ENCODE measurements around the gene TMEM115.

TMEM115 gene

DNA sequence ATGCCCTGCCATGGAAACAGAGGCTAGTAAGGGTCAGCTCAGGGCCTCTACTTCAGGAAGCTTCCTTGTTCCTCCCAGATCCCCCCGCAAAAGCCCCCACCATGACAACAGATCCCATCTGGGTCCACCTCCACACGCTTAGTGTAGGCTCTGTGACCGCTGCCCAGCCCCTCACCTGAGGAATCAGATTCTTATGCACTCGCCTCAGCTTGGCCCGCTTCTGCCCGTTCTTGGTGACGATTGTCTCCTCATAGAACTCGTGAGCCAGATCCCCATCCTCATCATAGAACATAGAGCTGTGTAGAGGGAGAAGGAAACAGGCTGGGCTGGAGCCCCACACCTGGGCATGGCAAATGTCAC lies 33.2 kb downstream of the TMEM115 start (continued):
- TF ChIP-seq, protein P1, sequence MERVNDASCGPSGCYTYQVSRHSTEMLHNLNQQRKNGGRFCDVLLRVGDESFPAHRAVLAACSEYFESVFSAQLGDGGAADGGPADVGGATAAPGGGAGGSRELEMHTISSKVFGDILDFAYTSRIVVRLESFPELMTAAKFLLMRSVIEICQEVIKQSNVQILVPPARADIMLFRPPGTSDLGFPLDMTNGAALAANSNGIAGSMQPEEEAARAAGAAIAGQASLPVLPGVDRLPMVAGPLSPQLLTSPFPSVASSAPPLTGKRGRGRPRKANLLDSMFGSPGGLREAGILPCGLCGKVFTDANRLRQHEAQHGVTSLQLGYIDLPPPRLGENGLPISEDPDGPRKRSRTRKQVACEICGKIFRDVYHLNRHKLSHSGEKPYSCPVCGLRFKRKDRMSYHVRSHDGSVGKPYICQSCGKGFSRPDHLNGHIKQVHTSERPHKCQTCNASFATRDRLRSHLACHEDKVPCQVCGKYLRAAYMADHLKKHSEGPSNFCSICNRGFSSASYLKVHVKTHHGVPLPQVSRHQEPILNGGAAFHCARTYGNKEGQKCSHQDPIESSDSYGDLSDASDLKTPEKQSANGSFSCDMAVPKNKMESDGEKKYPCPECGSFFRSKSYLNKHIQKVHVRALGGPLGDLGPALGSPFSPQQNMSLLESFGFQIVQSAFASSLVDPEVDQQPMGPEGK (CRISPR knock-in tag; IDR thresholded peaks at IDR 0.05; ENCODE audit: borderline replicate concordance): no peak
- TF ChIP-seq, protein P2, sequence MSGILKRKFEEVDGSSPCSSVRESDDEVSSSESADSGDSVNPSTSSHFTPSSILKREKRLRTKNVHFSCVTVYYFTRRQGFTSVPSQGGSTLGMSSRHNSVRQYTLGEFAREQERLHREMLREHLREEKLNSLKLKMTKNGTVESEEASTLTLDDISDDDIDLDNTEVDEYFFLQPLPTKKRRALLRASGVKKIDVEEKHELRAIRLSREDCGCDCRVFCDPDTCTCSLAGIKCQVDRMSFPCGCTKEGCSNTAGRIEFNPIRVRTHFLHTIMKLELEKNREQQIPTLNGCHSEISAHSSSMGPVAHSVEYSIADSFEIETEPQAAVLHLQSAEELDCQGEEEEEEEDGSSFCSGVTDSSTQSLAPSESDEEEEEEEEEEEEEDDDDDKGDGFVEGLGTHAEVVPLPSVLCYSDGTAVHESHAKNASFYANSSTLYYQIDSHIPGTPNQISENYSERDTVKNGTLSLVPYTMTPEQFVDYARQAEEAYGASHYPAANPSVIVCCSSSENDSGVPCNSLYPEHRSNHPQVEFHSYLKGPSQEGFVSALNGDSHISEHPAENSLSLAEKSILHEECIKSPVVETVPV (CRISPR knock-in tag; IDR thresholded peaks at IDR 0.05): no peak

DNA sequence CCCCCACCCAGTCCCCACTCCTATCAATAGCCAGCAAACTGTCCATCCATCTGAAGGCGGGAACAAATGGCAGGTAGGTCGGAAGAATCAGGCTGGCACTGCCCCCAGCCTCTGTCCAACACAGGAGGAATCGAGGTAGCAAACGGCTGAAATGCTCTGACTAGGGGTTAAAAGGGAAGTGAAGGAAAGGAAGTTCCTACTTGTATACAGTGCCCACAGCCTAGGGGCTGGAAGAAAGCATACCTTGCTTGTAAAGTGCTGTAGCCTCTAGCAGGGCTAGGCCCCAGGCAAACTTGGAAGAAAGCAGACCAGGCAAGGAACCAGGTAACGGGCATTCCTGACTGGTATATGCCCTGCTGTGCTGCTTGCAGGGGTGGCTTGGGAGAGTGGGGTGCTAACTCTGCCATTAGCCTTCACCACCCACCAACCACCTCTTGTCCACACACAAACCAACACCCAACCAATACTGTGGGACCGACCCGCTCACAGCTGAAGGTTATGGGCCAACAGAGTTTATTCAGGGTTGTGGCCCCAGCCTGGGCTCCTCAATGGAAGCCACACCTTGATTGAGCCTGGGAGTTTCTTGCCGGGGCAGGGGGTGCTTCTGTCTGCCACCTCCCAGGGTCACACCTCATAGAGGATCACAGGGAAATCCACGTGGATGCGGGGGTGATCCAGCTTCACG lies 33.7 kb downstream of the TMEM115 start:
- no peak for TF ChIP-seq PPARA (CRISPR knock-in tag; IDR thresholded peaks at IDR 0.05; ENCODE audit: borderline replicate concordance)
- TF ChIP-seq ZNF8 (CRISPR knock-in tag; IDR thresholded peaks at IDR 0.05): no peak
- no peak for TF ChIP-seq ZFP3 (CRISPR knock-in tag; IDR thresholded peaks at IDR 0.05)
- TF ChIP-seq, protein P2 (CRISPR knock-in tag; IDR thresholded peaks at IDR 0.05): no peak
- no peak for TF ChIP-seq GLIS3 (CRISPR knock-in tag; IDR thresholded peaks at IDR 0.05)
- TF ChIP-seq BACH2 (CRISPR knock-in tag; IDR thresholded peaks at IDR 0.05; ENCODE audit: borderline replicate concordance): no peak
- no peak for TF ChIP-seq ESRRG (CRISPR knock-in tag; IDR thresholded peaks at IDR 0.05)
- no peak for TF ChIP-seq OSR1 (CRISPR knock-in tag; IDR thresholded peaks at IDR 0.05)
- TF ChIP-seq ZC3H10 (CRISPR knock-in tag; IDR thresholded peaks at IDR 0.05): no peak
- TF ChIP-seq ARNTL (CRISPR knock-in tag; IDR thresholded peaks at IDR 0.05; ENCODE audit: borderline replicate concordance, low read depth): no peak
- TF ChIP-seq, protein P1 (CRISPR knock-in tag; IDR thresholded peaks at IDR 0.05; ENCODE audit: borderline replicate concordance): no peak
- no peak for TF ChIP-seq TOX (CRISPR knock-in tag; IDR thresholded peaks at IDR 0.05; ENCODE audit: borderline replicate concordance)
- TF ChIP-seq, protein P3, sequence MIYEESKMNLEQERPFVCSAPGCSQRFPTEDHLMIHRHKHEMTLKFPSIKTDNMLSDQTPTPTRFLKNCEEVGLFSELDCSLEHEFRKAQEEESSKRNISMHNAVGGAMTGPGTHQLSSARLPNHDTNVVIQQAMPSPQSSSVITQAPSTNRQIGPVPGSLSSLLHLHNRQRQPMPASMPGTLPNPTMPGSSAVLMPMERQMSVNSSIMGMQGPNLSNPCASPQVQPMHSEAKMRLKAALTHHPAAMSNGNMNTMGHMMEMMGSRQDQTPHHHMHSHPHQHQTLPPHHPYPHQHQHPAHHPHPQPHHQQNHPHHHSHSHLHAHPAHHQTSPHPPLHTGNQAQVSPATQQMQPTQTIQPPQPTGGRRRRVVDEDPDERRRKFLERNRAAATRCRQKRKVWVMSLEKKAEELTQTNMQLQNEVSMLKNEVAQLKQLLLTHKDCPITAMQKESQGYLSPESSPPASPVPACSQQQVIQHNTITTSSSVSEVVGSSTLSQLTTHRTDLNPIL (CRISPR knock-in tag; IDR thresholded peaks at IDR 0.05; ENCODE audit: low read depth): no peak
- TF ChIP-seq TCF4 (CRISPR knock-in tag; IDR thresholded peaks at IDR 0.05; ENCODE audit: borderline replicate concordance): no peak
- TF ChIP-seq, protein P4, sequence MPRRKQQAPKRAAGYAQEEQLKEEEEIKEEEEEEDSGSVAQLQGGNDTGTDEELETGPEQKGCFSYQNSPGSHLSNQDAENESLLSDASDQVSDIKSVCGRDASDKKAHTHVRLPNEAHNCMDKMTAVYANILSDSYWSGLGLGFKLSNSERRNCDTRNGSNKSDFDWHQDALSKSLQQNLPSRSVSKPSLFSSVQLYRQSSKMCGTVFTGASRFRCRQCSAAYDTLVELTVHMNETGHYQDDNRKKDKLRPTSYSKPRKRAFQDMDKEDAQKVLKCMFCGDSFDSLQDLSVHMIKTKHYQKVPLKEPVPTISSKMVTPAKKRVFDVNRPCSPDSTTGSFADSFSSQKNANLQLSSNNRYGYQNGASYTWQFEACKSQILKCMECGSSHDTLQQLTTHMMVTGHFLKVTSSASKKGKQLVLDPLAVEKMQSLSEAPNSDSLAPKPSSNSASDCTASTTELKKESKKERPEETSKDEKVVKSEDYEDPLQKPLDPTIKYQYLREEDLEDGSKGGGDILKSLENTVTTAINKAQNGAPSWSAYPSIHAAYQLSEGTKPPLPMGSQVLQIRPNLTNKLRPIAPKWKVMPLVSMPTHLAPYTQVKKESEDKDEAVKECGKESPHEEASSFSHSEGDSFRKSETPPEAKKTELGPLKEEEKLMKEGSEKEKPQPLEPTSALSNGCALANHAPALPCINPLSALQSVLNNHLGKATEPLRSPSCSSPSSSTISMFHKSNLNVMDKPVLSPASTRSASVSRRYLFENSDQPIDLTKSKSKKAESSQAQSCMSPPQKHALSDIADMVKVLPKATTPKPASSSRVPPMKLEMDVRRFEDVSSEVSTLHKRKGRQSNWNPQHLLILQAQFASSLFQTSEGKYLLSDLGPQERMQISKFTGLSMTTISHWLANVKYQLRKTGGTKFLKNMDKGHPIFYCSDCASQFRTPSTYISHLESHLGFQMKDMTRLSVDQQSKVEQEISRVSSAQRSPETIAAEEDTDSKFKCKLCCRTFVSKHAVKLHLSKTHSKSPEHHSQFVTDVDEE (CRISPR knock-in tag; IDR thresholded peaks at IDR 0.05): no peak
- TF ChIP-seq, protein P5, sequence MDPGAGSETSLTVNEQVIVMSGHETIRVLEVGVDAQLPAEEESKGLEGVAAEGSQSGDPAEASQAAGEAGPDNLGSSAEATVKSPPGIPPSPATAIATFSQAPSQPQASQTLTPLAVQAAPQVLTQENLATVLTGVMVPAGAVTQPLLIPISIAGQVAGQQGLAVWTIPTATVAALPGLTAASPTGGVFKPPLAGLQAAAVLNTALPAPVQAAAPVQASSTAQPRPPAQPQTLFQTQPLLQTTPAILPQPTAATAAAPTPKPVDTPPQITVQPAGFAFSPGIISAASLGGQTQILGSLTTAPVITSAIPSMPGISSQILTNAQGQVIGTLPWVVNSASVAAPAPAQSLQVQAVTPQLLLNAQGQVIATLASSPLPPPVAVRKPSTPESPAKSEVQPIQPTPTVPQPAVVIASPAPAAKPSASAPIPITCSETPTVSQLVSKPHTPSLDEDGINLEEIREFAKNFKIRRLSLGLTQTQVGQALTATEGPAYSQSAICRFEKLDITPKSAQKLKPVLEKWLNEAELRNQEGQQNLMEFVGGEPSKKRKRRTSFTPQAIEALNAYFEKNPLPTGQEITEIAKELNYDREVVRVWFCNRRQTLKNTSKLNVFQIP (CRISPR knock-in tag; IDR thresholded peaks at IDR 0.05; ENCODE audit: borderline replicate concordance, low read depth): no peak
- TF ChIP-seq RARB (CRISPR knock-in tag; IDR thresholded peaks at IDR 0.05): no peak
- no peak for TF ChIP-seq CSDC2 (CRISPR knock-in tag; IDR thresholded peaks at IDR 0.05)
- no peak for ATAC-seq

Measured in SK-N-SH treated with all-trans-retinoic acid at 6 μM for 48 hours (cell line).